ENCODE data around the gene SNRNP35. TPM values are rescaled to one million over a fixed set of nuclear protein-coding genes. Genes with fewer than 3 reads are reported as not detected.

Gene SNRNP35
- total RNA-seq, 1 experiment from 2014 or later, result 18.0 TPM

- H3K27me3 Mint-ChIP-seq (ENCODE audit: insufficient read depth, unreplicated experiment), result no peaks in the 10 kb centered on the region
- peaks cover 58% of the 10 kb centered on the region for H3K36me3 Mint-ChIP-seq (ENCODE audit: insufficient read depth, unreplicated experiment)
- no peaks in the 10 kb centered on the region for H3K4me1 Mint-ChIP-seq (ENCODE audit: insufficient read depth, unreplicated experiment)
- no peaks in the 10 kb centered on the region for H3K9me3 Mint-ChIP-seq (ENCODE audit: unreplicated experiment)
- intact Hi-C loops (cut with micrococcal nuclease), result no loop called here
- peak overlapping the region; percentile 80 for H3K27ac Mint-ChIP-seq (ENCODE audit: low read depth, unreplicated experiment)
- no peak for TF ChIP-seq CTCF (IDR thresholded peaks at IDR 0.05; ENCODE audit: unreplicated experiment)
- BruUV-seq (replicated peaks), result no TSS peak
- peak; percentile 65 for DNase-seq (ENCODE audit: unreplicated experiment)
- POLR2A ChIA-PET, result interaction anchor here (0.6 to 1.1 kb wide), 4 partner anchors 92 to 239 kb away, joined by 3 to 4 read pairs (median 3); partner anchors contain the start of gene MPHOSPH9
- H3K4me3 Mint-ChIP-seq (ENCODE audit: unreplicated experiment), result no peak overlapping the region
- CTCF ChIA-PET, result no interaction called here
Measured at GRCh38 chr12:123471374-123472068, 13.6 kb downstream of the SNRNP35 start.

GRCh38 chr12:123472438-123472849, 14.5 kb downstream of the SNRNP35 start:
- H3K27me3 Mint-ChIP-seq (ENCODE audit: insufficient read depth, unreplicated experiment), result no peaks in the 10 kb centered on the region
- no peak overlapping the region for H3K27ac Mint-ChIP-seq (ENCODE audit: low read depth, unreplicated experiment)
- ChIA-PET POLR2A (interaction anchor here (0.9 to 1.7 kb wide), 4 partner anchors 13 to 117 kb away, joined by 3 to 7 read pairs (median 4); no protein-coding TSS in a partner anchor), CTCF (no interaction called here)
- BruUV-seq (replicated peaks), result no TSS peak
- no peak for DNase-seq (ENCODE audit: unreplicated experiment)
- no peak for TF ChIP-seq CTCF (IDR thresholded peaks at IDR 0.05; ENCODE audit: unreplicated experiment)
- no peaks in the 10 kb centered on the region for H3K9me3 Mint-ChIP-seq (ENCODE audit: unreplicated experiment)
- H3K4me1 Mint-ChIP-seq (ENCODE audit: insufficient read depth, unreplicated experiment), result no peaks in the 10 kb centered on the region
- intact Hi-C loops (cut with micrococcal nuclease), result no loop called here
- no peak overlapping the region for H3K4me3 Mint-ChIP-seq (ENCODE audit: unreplicated experiment)
- H3K36me3 Mint-ChIP-seq (ENCODE audit: insufficient read depth, unreplicated experiment), result peaks cover 58% of the 10 kb centered on the region

GRCh38 chr12:123474485-123475245, 16.7 kb downstream of the SNRNP35 start:
- intact Hi-C loops (cut with micrococcal nuclease), result no loop called here
- no peak overlapping the region for H3K4me3 Mint-ChIP-seq (ENCODE audit: unreplicated experiment)
- CTCF ChIA-PET, result interaction anchor here (0.5 to 0.6 kb wide), 2 partner anchors 16 to 37 kb away, joined by 3 read pairs; no protein-coding TSS in a partner anchor
- POLR2A ChIA-PET, result interaction anchor here (0.9 to 1.5 kb wide), 3 partner anchors 8 to 17 kb away, joined by 3 read pairs; partner anchors contain the start of gene SNRNP35
- no peak for DNase-seq (ENCODE audit: unreplicated experiment)
- H3K27ac Mint-ChIP-seq (ENCODE audit: low read depth, unreplicated experiment), result no peak overlapping the region
- BruUV-seq (replicated peaks), result no TSS peak
- no peak for TF ChIP-seq CTCF (IDR thresholded peaks at IDR 0.05; ENCODE audit: unreplicated experiment)
- H3K36me3 Mint-ChIP-seq (ENCODE audit: insufficient read depth, unreplicated experiment), result peaks cover 67% of the 10 kb centered on the region
- H3K27me3 Mint-ChIP-seq (ENCODE audit: insufficient read depth, unreplicated experiment), result no peaks in the 10 kb centered on the region
- no peaks in the 10 kb centered on the region for H3K9me3 Mint-ChIP-seq (ENCODE audit: unreplicated experiment)
- peaks cover 10% of the 10 kb centered on the region for H3K4me1 Mint-ChIP-seq (ENCODE audit: insufficient read depth, unreplicated experiment)

GRCh38 chr12:123475246-123475703, 17.3 kb downstream of the SNRNP35 start:
- no peaks in the 10 kb centered on the region for H3K27me3 Mint-ChIP-seq (ENCODE audit: insufficient read depth, unreplicated experiment)
- DNase-seq (ENCODE audit: unreplicated experiment), result no peak
- no peak for TF ChIP-seq CTCF (IDR thresholded peaks at IDR 0.05; ENCODE audit: unreplicated experiment)
- no peaks in the 10 kb centered on the region for H3K9me3 Mint-ChIP-seq (ENCODE audit: unreplicated experiment)
- intact Hi-C loops (cut with micrococcal nuclease), result no loop called here
- ChIA-PET POLR2A (interaction anchor here (0.9 to 1.4 kb wide), 2 partner anchors 8 to 10 kb away, joined by 3 read pairs; no protein-coding TSS in a partner anchor), CTCF (no interaction called here)
- peaks cover 10% of the 10 kb centered on the region for H3K4me1 Mint-ChIP-seq (ENCODE audit: insufficient read depth, unreplicated experiment)
- BruUV-seq (replicated peaks), result no TSS peak
- H3K36me3 Mint-ChIP-seq (ENCODE audit: insufficient read depth, unreplicated experiment), result peaks cover 69% of the 10 kb centered on the region
- H3K4me3 Mint-ChIP-seq (ENCODE audit: unreplicated experiment), result no peak overlapping the region
- no peak overlapping the region for H3K27ac Mint-ChIP-seq (ENCODE audit: low read depth, unreplicated experiment)
